A549 (cell line): ENCODE data around the gene RBM4B. TPM values are rescaled to one million over a fixed set of nuclear protein-coding genes. Genes with fewer than 3 reads are reported as not detected.
A peak's percentile ranks its signal among the peaks of the same experiment; 100 is the strongest.

Experiments
- ATAC-seq, 2 experiments: fragments of 200-7000 bp in 1 of 2; fragments of >200 bp in 1 of 2; cut with Nextera tagmentation in 1 of 2; cut with Tn5 transposase in 1 of 2; 3 replicates each; pipeline versions ENCODE4 v1.8.0 to v1.9.1; 2018 to 2020; ENCODE audit warnings: mild to moderate bottlenecking in 1 of 2, moderate library complexity in 1 of 2
- CTCF ChIA-PET: fragments of 300-600 bp; sonication (Branson Sonifier 250); formaldehyde crosslinking; extraction: SDS; loops from one replicate; lab custom pipeline; 2021; ENCODE audit warnings: antibody characterized with exemption, inconsistent platforms; lab: Yijun Ruan, JAX
- POLR2A ChIA-PET: fragments of 350-600 bp; formaldehyde crosslinking; extraction: SDS; loops from one replicate; lab custom pipeline; 2021; ENCODE audit warnings: antibody characterized with exemption, inconsistent platforms; lab: Yijun Ruan, JAX
- DNase-seq, 2 experiments: peaks; one replicate each; pipeline versions ENCODE4 v3.0.0 to v3.0.0-alpha.2; 2011 to 2016; ENCODE audit warnings: low read depth in 1 of 2, low spot score in 1 of 2
- FAIRE-seq: peaks from 2 replicates; lab custom pipeline; 2011; peaks lifted over from hg19 to GRCh38; lab: Jason Lieb, UNC
- H3K27ac ChIP-seq, 2 experiments: fragments of >200 bp; sonication (Bioruptor Twin); formaldehyde crosslinking; 3 replicates each; pipeline ENCODE4 v1.5.1; 2016 to 2017
- H3K4me1 ChIP-seq: fragments of >200 bp; sonication (Bioruptor Twin); formaldehyde crosslinking; 3 replicates; pipeline ENCODE4 v1.6.1; 2016
- H3K4me2 ChIP-seq: fragments of >200 bp; sonication (Bioruptor Twin); formaldehyde crosslinking; 3 replicates; pipeline ENCODE4 v1.6.1; 2016
- H3K4me3 ChIP-seq: fragments of >200 bp; sonication (Bioruptor Twin); formaldehyde crosslinking; 3 replicates; pipeline ENCODE4 v1.5.1; 2016
- H3K9me3 ChIP-seq: fragments of >200 bp; sonication (Bioruptor Twin); formaldehyde crosslinking; 3 replicates; pipeline ENCODE4 v1.6.1; 2016
- CHD2 ChIP-seq: fragments of 150-350 bp; IDR thresholded peaks from 2 replicates; pipeline ENCODE4 v1.6.1; 2014; ENCODE audit warnings: low read length; ENCODE audit not compliant: partially characterized antibody
- CHD4 ChIP-seq: fragments of 200-600 bp; sonication (generic); IDR thresholded peaks from 2 replicates; pipeline ENCODE4 v1.6.1; 2016; ENCODE audit warnings: antibody characterized with exemption, mild to moderate bottlenecking, borderline replicate concordance
- EHF ChIP-seq: fragments of 250-450 bp; sonication (Bioruptor Pico); IDR thresholded peaks from 2 replicates; pipeline ENCODE4 v1.5.0; 2020; ENCODE audit warnings: mild to moderate bottlenecking
- EHMT2 ChIP-seq: fragments of 200-600 bp; sonication (generic); IDR thresholded peaks from 2 replicates; pipeline ENCODE4 v1.6.1; 2016; ENCODE audit warnings: antibody characterized with exemption, low read depth, mild to moderate bottlenecking, moderate library complexity
- HOXB13 ChIP-seq: fragments of 250-450 bp; sonication (Bioruptor Pico); IDR thresholded peaks from 2 replicates; pipeline ENCODE4 v1.5.0; 2020; ENCODE audit warnings: low read depth, mild to moderate bottlenecking, moderate library complexity
- JUN ChIP-seq, 2 experiments: fragments of >200 bp; sonication (Bioruptor Twin); formaldehyde crosslinking; IDR thresholded peaks; 2 replicates in 1 of 2; 3 replicates in 1 of 2; pipeline ENCODE4 v1.6.1; 2016 to 2017
- MYC ChIP-seq: IDR thresholded peaks from 2 replicates; pipeline ENCODE4 v1.6.1; 2012; ENCODE audit warnings: mild to moderate bottlenecking, inconsistent platforms, low read length, improper control_type of control experiment, borderline replicate concordance
- NFE2L2 ChIP-seq: fragments of 150-350 bp; conservative IDR thresholded peaks from 2 replicates; pipeline ENCODE4 v1.6.1; 2014; ENCODE audit warnings: low read length
- NR3C1 ChIP-seq: fragments of >200 bp; sonication (Bioruptor Twin); formaldehyde crosslinking; IDR thresholded peaks from 3 replicates; pipeline ENCODE4 v1.6.1; 2017
- PHF8 ChIP-seq: fragments of 200-600 bp; sonication (generic); IDR thresholded peaks from 2 replicates; pipeline ENCODE4 v1.6.1; 2016; ENCODE audit warnings: low read depth, mild to moderate bottlenecking, antibody characterized with exemption, moderate library complexity, borderline replicate concordance
- POLR2A ChIP-seq: IDR thresholded peaks from 2 replicates; pipeline ENCODE4 v1.6.1; 2012; ENCODE audit warnings: mild to moderate bottlenecking, low read length
- RARB ChIP-seq: fragments of 250-450 bp; sonication (Bioruptor Pico); IDR thresholded peaks from 2 replicates; pipeline ENCODE4 v1.8.0; 2021; ENCODE audit warnings: mild to moderate bottlenecking, moderate library complexity
- RFX5 ChIP-seq: fragments of 450-650 bp; IDR thresholded peaks from 2 replicates; pipeline ENCODE4 v1.7.1; 2014; ENCODE audit warnings: antibody characterized with exemption, mild to moderate bottlenecking, moderate library complexity
- TFCP2L1 ChIP-seq: fragments of 250-450 bp; sonication (Bioruptor Pico); IDR thresholded peaks from 2 replicates; pipeline ENCODE4 v1.5.0; 2021; ENCODE audit warnings: mild to moderate bottlenecking
- ZNF302 ChIP-seq: fragments of 250-450 bp; sonication (Bioruptor Pico); IDR thresholded peaks from 2 replicates; pipeline ENCODE4 v1.9.0; 2021; ENCODE audit warnings: inconsistent platforms, mild to moderate bottlenecking, moderate library complexity
- ZSCAN20 ChIP-seq: fragments of 250-450 bp; sonication (Bioruptor Pico); IDR thresholded peaks from 2 replicates; pipeline ENCODE4 v1.8.0; 2022; ENCODE audit warnings: mild to moderate bottlenecking, moderate library complexity
- WGBS: methylation state at CpG from one replicate; pipeline ENCODE4 v1.1.6; 2017; ENCODE audit errors: missing lambda C conversion rate; 5-methylcytosine and 5-hydroxymethylcytosine counted together
- polyA minus RNA-seq: library from RNA; depleted of rRNA, polyadenylated mRNA; stranded (reverse); fragments of >200 nt; gene quantifications from 2 replicates; pipeline ENCODE4 v1.2.3, GENCODE V29; 2011; rRNA and poly(A)+ RNA removed
- polyA plus RNA-seq, 4 experiments: library from polyadenylated mRNA; depleted of rRNA in 3 of 4; stranded (reverse); fragments of >200 nt; fragmentation: RNase III in 1 of 4; extraction: RNeasy Plus Mini Kit Qiagen cat#74134 plus additional on column Dnase treatment in 1 of 4; gene quantifications; 2 replicates in 3 of 4; 3 replicates in 1 of 4; pipeline ENCODE4 v1.2.3, GENCODE V29; 2011 to 2017
- TF ChIP-seq, protein P1 (sequence below): IDR thresholded peaks from 2 replicates; pipeline ENCODE4 v1.6.1; 2012
- TF ChIP-seq, protein P2 (sequence below): fragments of 250-450 bp; sonication (Bioruptor Pico); IDR thresholded peaks from 2 replicates; pipeline ENCODE4 v1.5.0; 2021; ENCODE audit warnings: mild to moderate bottlenecking, moderate library complexity, borderline replicate concordance
- TF ChIP-seq, protein P3 (sequence below): IDR thresholded peaks from 2 replicates; pipeline ENCODE4 v1.6.1; 2012; ENCODE audit warnings: low read depth, borderline replicate concordance
- TF ChIP-seq, protein P4 (sequence below): IDR thresholded peaks from 2 replicates; pipeline ENCODE4 v1.6.1; 2012
- TF ChIP-seq, protein P5 (sequence below): fragments of >200 bp; sonication (Bioruptor Twin); formaldehyde crosslinking; IDR thresholded peaks from 3 replicates; pipeline ENCODE4 v1.6.1; 2016
- TF ChIP-seq, protein P6 (sequence below): fragments of 200-600 bp; sonication (generic); IDR thresholded peaks from 2 replicates; pipeline ENCODE4 v1.6.1; 2016; ENCODE audit warnings: antibody characterized with exemption, mild to moderate bottlenecking, moderate library complexity
- TF ChIP-seq, protein P7 (sequence below): fragments of >200 bp; sonication (Bioruptor Twin); formaldehyde crosslinking; IDR thresholded peaks from 3 replicates; pipeline ENCODE4 v1.5.1; 2016
- TF ChIP-seq, protein P8 (sequence below): fragments of 450-650 bp; IDR thresholded peaks from 2 replicates; pipeline ENCODE4 v1.6.1; 2014; ENCODE audit warnings: antibody characterized with exemption

Gene RBM4B, protein sequence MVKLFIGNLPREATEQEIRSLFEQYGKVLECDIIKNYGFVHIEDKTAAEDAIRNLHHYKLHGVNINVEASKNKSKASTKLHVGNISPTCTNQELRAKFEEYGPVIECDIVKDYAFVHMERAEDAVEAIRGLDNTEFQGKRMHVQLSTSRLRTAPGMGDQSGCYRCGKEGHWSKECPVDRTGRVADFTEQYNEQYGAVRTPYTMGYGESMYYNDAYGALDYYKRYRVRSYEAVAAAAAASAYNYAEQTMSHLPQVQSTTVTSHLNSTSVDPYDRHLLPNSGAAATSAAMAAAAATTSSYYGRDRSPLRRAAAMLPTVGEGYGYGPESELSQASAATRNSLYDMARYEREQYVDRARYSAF
- 30.1 and 32.7 TPM in 2 replicates for polyA plus RNA-seq (2011; rRNA removed)
- 21.0 and 26.5 TPM in 2 replicates for polyA plus RNA-seq (2012; cell fraction: cytosol; rRNA removed)
- polyA plus RNA-seq (2012; cell fraction: nucleus; rRNA removed), result 20.2 and 27.4 TPM in 2 replicates
- 24.6 to 31.0 TPM (median 28.0 TPM) in 3 replicates for polyA plus RNA-seq (2017; fragmentation: RNase III; extraction: RNeasy Plus Mini Kit Qiagen cat#74134 plus additional on column Dnase treatment)
- polyA minus RNA-seq, result 20.2 and 24.9 TPM in 2 replicates

DNA sequence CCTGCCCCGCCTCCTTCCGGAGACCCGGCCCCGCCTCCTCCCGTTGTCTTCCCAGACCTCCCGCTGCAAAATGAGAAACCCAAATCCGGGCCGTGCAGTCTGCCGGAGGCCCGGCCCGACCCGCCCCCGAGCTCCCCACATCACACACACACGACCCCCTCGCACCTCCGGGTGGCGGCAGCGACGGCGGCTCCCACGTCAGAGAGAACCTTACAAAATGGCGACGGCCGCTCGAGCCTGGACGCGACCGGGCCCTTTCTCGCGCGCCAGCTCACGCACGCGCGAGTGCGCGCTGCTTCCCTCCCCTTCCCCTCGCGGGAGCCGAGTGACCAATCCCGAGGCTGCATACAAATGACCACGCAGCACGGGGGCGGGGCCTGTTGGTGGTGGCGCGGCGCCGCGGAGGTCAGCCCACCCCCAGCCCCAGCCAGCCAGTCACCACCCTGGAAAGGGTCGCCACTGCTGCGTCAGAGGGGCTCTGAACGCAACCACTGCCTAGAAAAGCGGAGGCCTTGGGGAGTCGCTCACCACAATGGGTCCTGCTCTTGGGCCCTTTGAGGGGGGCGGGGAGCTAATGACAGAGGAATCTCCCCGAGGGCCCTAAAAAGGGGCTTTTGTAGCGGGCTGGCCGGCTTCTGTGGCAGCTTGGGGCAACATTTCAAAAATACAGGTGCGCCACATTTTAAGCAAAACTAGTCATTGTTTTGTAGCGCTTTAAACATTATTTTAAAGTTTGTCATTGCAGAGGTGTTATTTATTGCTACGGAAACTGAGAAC is at the start of gene RBM4B:
Gene RBM4B, minus strand, starts transcription at position 289 of the 777 bp plus-strand sequence. CDS start 808 bp downstream, outside the sequence.
- CTCF ChIA-PET, result interaction anchor here (0.6 to 5.7 kb wide), 56 partner anchors 8 to 684 kb away, joined by 3 to 63 read pairs (median 5); partner anchors contain the start of genes ACTN3, C11orf86, CCDC87 and CCS
- POLR2A ChIA-PET, result interaction anchor here (0.7 to 2.6 kb wide), 20 partner anchors 8 to 333 kb away, joined by 3 to 23 read pairs (median 6); partner anchors contain the start of genes ACTN3, BRMS1, CCDC87 and CCS
- Histone ChIP-seq H3K4me2 (peak within 1 kb of the TSS; percentile 70), H3K9me3 (no peaks in the 10 kb centered on the region), H3K27ac (peak within 1 kb of the TSS; percentile 94 to 98), H3K4me3 (peak within 1 kb of the TSS; percentile 72), H3K4me1 (peaks cover 26% of the 10 kb centered on the region)
- ATAC-seq (peak; percentile 96), DNase-seq (peak; percentile 96 to 97), FAIRE-seq (no peak)
- 3% methylated on average over 9 of the region's 61 CpGs for WGBS
- no peak for TF ChIP-seq ZSCAN20 (CRISPR knock-in tag)
- TF ChIP-seq, protein P1, sequence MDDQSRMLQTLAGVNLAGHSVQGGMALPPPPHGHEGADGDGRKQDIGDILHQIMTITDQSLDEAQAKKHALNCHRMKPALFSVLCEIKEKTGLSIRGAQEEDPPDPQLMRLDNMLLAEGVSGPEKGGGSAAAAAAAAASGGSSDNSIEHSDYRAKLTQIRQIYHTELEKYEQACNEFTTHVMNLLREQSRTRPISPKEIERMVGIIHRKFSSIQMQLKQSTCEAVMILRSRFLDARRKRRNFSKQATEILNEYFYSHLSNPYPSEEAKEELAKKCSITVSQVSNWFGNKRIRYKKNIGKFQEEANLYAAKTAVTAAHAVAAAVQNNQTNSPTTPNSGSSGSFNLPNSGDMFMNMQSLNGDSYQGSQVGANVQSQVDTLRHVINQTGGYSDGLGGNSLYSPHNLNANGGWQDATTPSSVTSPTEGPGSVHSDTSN, result 0 out of 2 replicates have a peak, but pooled peaks have one; percentile 20
- TF ChIP-seq CHD4, result no peak
- TF ChIP-seq, protein P2, sequence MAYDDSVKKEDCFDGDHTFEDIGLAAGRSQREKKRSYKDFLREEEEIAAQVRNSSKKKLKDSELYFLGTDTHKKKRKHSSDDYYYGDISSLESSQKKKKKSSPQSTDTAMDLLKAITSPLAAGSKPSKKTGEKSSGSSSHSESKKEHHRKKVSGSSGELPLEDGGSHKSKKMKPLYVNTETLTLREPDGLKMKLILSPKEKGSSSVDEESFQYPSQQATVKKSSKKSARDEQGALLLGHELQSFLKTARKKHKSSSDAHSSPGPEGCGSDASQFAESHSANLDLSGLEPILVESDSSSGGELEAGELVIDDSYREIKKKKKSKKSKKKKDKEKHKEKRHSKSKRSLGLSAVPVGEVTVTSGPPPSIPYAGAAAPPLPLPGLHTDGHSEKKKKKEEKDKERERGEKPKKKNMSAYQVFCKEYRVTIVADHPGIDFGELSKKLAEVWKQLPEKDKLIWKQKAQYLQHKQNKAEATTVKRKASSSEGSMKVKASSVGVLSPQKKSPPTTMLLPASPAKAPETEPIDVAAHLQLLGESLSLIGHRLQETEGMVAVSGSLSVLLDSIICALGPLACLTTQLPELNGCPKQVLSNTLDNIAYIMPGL (CRISPR knock-in tag), result no peak
- peak; percentile 95 for TF ChIP-seq PHF8
- TF ChIP-seq TFCP2L1, result peak; percentile 90
- no peak for TF ChIP-seq EHF (CRISPR knock-in tag)
- TF ChIP-seq, protein P3, sequence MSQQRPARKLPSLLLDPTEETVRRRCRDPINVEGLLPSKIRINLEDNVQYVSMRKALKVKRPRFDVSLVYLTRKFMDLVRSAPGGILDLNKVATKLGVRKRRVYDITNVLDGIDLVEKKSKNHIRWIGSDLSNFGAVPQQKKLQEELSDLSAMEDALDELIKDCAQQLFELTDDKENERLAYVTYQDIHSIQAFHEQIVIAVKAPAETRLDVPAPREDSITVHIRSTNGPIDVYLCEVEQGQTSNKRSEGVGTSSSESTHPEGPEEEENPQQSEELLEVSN, result peak; percentile 79; the same call in 1 of the 2 replicates
- no peak for TF ChIP-seq EHMT2
- TF ChIP-seq, protein P4, sequence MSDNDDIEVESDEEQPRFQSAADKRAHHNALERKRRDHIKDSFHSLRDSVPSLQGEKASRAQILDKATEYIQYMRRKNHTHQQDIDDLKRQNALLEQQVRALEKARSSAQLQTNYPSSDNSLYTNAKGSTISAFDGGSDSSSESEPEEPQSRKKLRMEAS, result peak; percentile 88
- TF ChIP-seq JUN (IDR thresholded peaks at IDR 0.05), result peak; percentile 71 to 74; a peak in 4 of 5 replicates
- TF ChIP-seq, protein P5, sequence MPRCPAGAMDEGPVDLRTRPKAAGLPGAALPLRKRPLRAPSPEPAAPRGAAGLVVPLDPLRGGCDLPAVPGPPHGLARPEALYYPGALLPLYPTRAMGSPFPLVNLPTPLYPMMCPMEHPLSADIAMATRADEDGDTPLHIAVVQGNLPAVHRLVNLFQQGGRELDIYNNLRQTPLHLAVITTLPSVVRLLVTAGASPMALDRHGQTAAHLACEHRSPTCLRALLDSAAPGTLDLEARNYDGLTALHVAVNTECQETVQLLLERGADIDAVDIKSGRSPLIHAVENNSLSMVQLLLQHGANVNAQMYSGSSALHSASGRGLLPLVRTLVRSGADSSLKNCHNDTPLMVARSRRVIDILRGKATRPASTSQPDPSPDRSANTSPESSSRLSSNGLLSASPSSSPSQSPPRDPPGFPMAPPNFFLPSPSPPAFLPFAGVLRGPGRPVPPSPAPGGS, result peak; percentile 73; the same call in 1 of the 3 replicates
- TF ChIP-seq ZNF302, result no peak
- no peak for TF ChIP-seq NFE2L2
- no peak for TF ChIP-seq HOXB13
- peak; percentile 66 for TF ChIP-seq POLR2A
- TF ChIP-seq, protein P6, sequence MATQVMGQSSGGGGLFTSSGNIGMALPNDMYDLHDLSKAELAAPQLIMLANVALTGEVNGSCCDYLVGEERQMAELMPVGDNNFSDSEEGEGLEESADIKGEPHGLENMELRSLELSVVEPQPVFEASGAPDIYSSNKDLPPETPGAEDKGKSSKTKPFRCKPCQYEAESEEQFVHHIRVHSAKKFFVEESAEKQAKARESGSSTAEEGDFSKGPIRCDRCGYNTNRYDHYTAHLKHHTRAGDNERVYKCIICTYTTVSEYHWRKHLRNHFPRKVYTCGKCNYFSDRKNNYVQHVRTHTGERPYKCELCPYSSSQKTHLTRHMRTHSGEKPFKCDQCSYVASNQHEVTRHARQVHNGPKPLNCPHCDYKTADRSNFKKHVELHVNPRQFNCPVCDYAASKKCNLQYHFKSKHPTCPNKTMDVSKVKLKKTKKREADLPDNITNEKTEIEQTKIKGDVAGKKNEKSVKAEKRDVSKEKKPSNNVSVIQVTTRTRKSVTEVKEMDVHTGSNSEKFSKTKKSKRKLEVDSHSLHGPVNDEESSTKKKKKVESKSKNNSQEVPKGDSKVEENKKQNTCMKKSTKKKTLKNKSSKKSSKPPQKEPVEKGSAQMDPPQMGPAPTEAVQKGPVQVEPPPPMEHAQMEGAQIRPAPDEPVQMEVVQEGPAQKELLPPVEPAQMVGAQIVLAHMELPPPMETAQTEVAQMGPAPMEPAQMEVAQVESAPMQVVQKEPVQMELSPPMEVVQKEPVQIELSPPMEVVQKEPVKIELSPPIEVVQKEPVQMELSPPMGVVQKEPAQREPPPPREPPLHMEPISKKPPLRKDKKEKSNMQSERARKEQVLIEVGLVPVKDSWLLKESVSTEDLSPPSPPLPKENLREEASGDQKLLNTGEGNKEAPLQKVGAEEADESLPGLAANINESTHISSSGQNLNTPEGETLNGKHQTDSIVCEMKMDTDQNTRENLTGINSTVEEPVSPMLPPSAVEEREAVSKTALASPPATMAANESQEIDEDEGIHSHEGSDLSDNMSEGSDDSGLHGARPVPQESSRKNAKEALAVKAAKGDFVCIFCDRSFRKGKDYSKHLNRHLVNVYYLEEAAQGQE, result peak; percentile 81
- TF ChIP-seq MYC, result 0 out of 2 replicates have a peak, but pooled peaks have one; percentile 56
- TF ChIP-seq, protein P7, sequence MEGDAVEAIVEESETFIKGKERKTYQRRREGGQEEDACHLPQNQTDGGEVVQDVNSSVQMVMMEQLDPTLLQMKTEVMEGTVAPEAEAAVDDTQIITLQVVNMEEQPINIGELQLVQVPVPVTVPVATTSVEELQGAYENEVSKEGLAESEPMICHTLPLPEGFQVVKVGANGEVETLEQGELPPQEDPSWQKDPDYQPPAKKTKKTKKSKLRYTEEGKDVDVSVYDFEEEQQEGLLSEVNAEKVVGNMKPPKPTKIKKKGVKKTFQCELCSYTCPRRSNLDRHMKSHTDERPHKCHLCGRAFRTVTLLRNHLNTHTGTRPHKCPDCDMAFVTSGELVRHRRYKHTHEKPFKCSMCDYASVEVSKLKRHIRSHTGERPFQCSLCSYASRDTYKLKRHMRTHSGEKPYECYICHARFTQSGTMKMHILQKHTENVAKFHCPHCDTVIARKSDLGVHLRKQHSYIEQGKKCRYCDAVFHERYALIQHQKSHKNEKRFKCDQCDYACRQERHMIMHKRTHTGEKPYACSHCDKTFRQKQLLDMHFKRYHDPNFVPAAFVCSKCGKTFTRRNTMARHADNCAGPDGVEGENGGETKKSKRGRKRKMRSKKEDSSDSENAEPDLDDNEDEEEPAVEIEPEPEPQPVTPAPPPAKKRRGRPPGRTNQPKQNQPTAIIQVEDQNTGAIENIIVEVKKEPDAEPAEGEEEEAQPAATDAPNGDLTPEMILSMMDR, result no peak
- TF ChIP-seq RARB (CRISPR knock-in tag), result peak; percentile 78
- peak; percentile 81 for TF ChIP-seq CHD2
- TF ChIP-seq RFX5, result peak; percentile 68; the same call in 1 of the 2 replicates
- TF ChIP-seq NR3C1, result no peak
- TF ChIP-seq, protein P8, sequence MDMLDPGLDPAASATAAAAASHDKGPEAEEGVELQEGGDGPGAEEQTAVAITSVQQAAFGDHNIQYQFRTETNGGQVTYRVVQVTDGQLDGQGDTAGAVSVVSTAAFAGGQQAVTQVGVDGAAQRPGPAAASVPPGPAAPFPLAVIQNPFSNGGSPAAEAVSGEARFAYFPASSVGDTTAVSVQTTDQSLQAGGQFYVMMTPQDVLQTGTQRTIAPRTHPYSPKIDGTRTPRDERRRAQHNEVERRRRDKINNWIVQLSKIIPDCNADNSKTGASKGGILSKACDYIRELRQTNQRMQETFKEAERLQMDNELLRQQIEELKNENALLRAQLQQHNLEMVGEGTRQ, result peak; percentile 64
